ENCODE measurements around the gene PCSK6. TPM values are rescaled to one million over a fixed set of nuclear protein-coding genes. Genes with fewer than 3 reads are reported as not detected.

The PCSK6 gene
- total and polyA plus RNA-seq, 2 of the 8 experiments (the other 6 are each of a cell fraction or from before 2014, with no cell fraction given): 1.9 to 4.0 TPM

- no peak overlapping the region for H4K5ac ChIP-seq (ENCODE audit: insufficient read length, low read depth, low read length)
- H2BK15ac ChIP-seq (ENCODE audit: low read length): no peak overlapping the region
- H2BK5ac ChIP-seq (ENCODE audit: low read depth, low read length): no peak overlapping the region
- no peak overlapping the region; the same call in 1 of the 2 replicates for H4K8ac ChIP-seq (ENCODE audit: extremely low read depth, insufficient read depth, low read length)
- peaks cover 10 to 15% of the 10 kb centered on the region in 2 experiments for H3K9me3 ChIP-seq (ENCODE audit: insufficient read depth in 2 of 2, low read depth in 1 of 2, low read length in 1 of 2)
- FAIRE-seq: no peak
- H3K4me3 ChIP-seq (ENCODE audit: extremely low read depth in 1 of 4, insufficient read depth in 2 of 4, low read depth in 3 of 4, low read length in 4 of 4): no peak overlapping the region
- H2BK12ac ChIP-seq (ENCODE audit: low read depth, low read length): no peak overlapping the region
- H3K18ac ChIP-seq (ENCODE audit: extremely low read depth, low read length): no peak overlapping the region
- no peaks in the 10 kb centered on the region for H3K23me2 ChIP-seq (ENCODE audit: low read depth, low read length)
- H3K23ac ChIP-seq (ENCODE audit: insufficient read length): no peak overlapping the region
- no peak overlapping the region for H3K4me2 ChIP-seq (ENCODE audit: insufficient read depth in 1 of 2, low read depth in 2 of 2, low read length in 2 of 2)
- H3K4me1 ChIP-seq (replicated peaks in 1 of 4; ENCODE audit: control insufficient read depth in 3 of 4, insufficient read depth in 4 of 4, low read length in 3 of 4): no peaks in the 10 kb centered on the region
- no peak overlapping the region for H2BK20ac ChIP-seq (ENCODE audit: low read length)
- H3K27ac ChIP-seq (ENCODE audit: low read depth, low read length): no peak overlapping the region
- no peak overlapping the region for H2BK120ac ChIP-seq (replicated peaks; ENCODE audit: low read depth, low read length)
- ChIA-PET CTCF (ENCODE audit: partially characterized antibody) (interaction anchor here (1.1 to 1.5 kb wide), 3 partner anchors 9 to 301 kb away, joined by 3 to 4 read pairs (median 3); no protein-coding TSS in a partner anchor), POLR2A (ENCODE audit: partially characterized antibody) (interaction anchor here (0.8 kb wide), 1 partner anchor 123 kb away, joined by 3 read pairs; no protein-coding TSS in a partner anchor)
- no peaks in the 10 kb centered on the region for H4K20me1 ChIP-seq (replicated peaks in 1 of 2; ENCODE audit: control insufficient read depth in 1 of 2, insufficient read depth in 2 of 2, low read length in 2 of 2)
- no peaks in the 10 kb centered on the region for H3K79me2 ChIP-seq (ENCODE audit: control insufficient read depth in 1 of 2, insufficient read depth in 2 of 2, low read length in 2 of 2)
- H3K56ac ChIP-seq (replicated peaks; ENCODE audit: insufficient read length, low read depth, low read length): no peak overlapping the region
- no peak overlapping the region for H4K91ac ChIP-seq (replicated peaks; ENCODE audit: insufficient read length, low read length)
- no peaks in the 10 kb centered on the region for H3K36me3 ChIP-seq (ENCODE audit: control insufficient read depth in 2 of 4, insufficient read depth in 4 of 4, low read length in 3 of 4)
- no peak overlapping the region for H2AK5ac ChIP-seq (ENCODE audit: low read depth, low read length)
- no peaks in the 10 kb centered on the region for H3K79me1 ChIP-seq (ENCODE audit: low read depth, low read length)
- no peak overlapping the region for H3K14ac ChIP-seq (ENCODE audit: insufficient read length)
- WGBS, 2 experiments (ENCODE audit: extremely low coverage in 1 of 2, insufficient coverage in 1 of 2, insufficient read length in 1 of 2, insufficient replicate concordance in 2 of 2, low coverage in 1 of 2, low lambda C conversion rate in 2 of 2, missing lambda C conversion rate in 1 of 2): 83% methylated on average over 1 of the region's 1 CpG; no CpG with 5 or more reads in 1 of the 2 experiments
- TF ChIP-seq GABPA (IDR thresholded peaks at IDR 0.05; ENCODE audit: borderline replicate concordance, insufficient read depth, low read length) (no peak), CHD1 (IDR thresholded peaks at IDR 0.05; ENCODE audit: low read depth, low read length) (no peak), RXRA (IDR thresholded peaks at IDR 0.05; ENCODE audit: insufficient read depth, low read depth, low read length) (no peak), SIRT6 (IDR thresholded peaks at IDR 0.05; ENCODE audit: low read length) (no peak), RBBP5 (IDR thresholded peaks at IDR 0.05; ENCODE audit: borderline replicate concordance, low read depth, low read length) (no peak), POLR2A (IDR thresholded peaks at IDR 0.05; ENCODE audit: control extremely low read depth in 1 of 2, low read depth in 2 of 2, low read length in 2 of 2) (no peak), HDAC2 (IDR thresholded peaks at IDR 0.05; ENCODE audit: borderline replicate concordance in 1 of 2, low read depth in 2 of 2, low read length in 2 of 2) (no peak), YY1 (IDR thresholded peaks at IDR 0.05; ENCODE audit: low read depth, low read length) (no peak), TAF7 (optimal IDR thresholded peaks at IDR 0.05; ENCODE audit: borderline replicate concordance, low read depth, low read length) (no peak), TBP (IDR thresholded peaks at IDR 0.05; ENCODE audit: low read depth, low read length) (no peak), NRF1 (IDR thresholded peaks at IDR 0.05; ENCODE audit: low read depth, low read length) (no peak), CBX5 (IDR thresholded peaks at IDR 0.05; ENCODE audit: low read depth, low read length) (no peak)
- H2AFZ ChIP-seq (ENCODE audit: low read length): no peak overlapping the region
- H3K27me3 ChIP-seq (replicated peaks in 1 of 4; ENCODE audit: control insufficient read depth in 3 of 4, extremely low read depth in 1 of 4, insufficient read depth in 3 of 4, low read length in 3 of 4): peaks cover 0 to 6% (median 0%) of the 10 kb centered on the region in 4 experiments; a peak in 4 of 7 replicates
- no peak overlapping the region for H3K9ac ChIP-seq (replicated peaks in 1 of 4; ENCODE audit: extremely low read depth in 1 of 4, low read depth in 3 of 4, low read length in 3 of 4)
- no peak for DNase-seq (ENCODE audit: low read depth in 1 of 2, low spot score in 2 of 2)
- H3K4ac ChIP-seq (replicated peaks; ENCODE audit: insufficient read length, low read depth, low read length): no peak overlapping the region
Measured at GRCh38 chr15:101338502-101339057, 150.9 kb downstream of the PCSK6 start.

All from H1 (cell line).